Stimulated activated CD4-positive, alpha-beta T cell treated with anti-CD3 and anti-CD28 coated beads, Interleukin-15, amount 100 ng/mL, for 48 hours (primary cell): ENCODE measurements around the gene MAPK1.
"Not testable (repeated sequence)": the region's sequence is repeated elsewhere in the genome, so short reads cannot be mapped to it uniquely, and the experiment has no call there.

Source experiments
- DNase-seq, 2 donors: peaks; one replicate each; pipeline ENCODE4 v3.0.0-alpha.2; 2020; ENCODE audit warnings: low read depth in 2 of 2

MAPK1 gene

GRCh38 chr22:21755851-21756284 lies 111.6 kb downstream of the MAPK1 start:
- no peak for DNase-seq

GRCh38 chr22:21754523-21754922 lies 112.9 kb downstream of the MAPK1 start:
- DNase-seq, result no peak

GRCh38 chr22:21753374-21754111 lies 113.9 kb downstream of the MAPK1 start:
- DNase-seq, result no peak

- no peak for DNase-seq
Measured at GRCh38 chr22:21752276-21752675, 115.2 kb downstream of the MAPK1 start.

GRCh38 chr22:21745948-21746347 lies 121.5 kb downstream of the MAPK1 start:
- DNase-seq, result no peak

- not testable (repeated sequence) for DNase-seq
Measured at GRCh38 chr22:21744917-21745316, 122.5 kb downstream of the MAPK1 start.

- no peak for DNase-seq
Measured at GRCh38 chr22:21741790-21742189, 125.7 kb downstream of the MAPK1 start.

- no peak for DNase-seq
Measured at GRCh38 chr22:21741059-21741458, 126.4 kb downstream of the MAPK1 start.

- no peak for DNase-seq
Measured at GRCh38 chr22:21739828-21740377, 127.5 kb downstream of the MAPK1 start.

- DNase-seq, result no peak
Measured at GRCh38 chr22:21738966-21739365, 128.5 kb downstream of the MAPK1 start.

GRCh38 chr22:21738081-21738480 lies 129.4 kb downstream of the MAPK1 start:
- no peak for DNase-seq

GRCh38 chr22:21736948-21737347 lies 130.5 kb downstream of the MAPK1 start:
- no peak for DNase-seq

- DNase-seq, result no peak
Measured at GRCh38 chr22:21736084-21736642, 131.3 kb downstream of the MAPK1 start.

GRCh38 chr22:21735200-21736083 lies 132.0 kb downstream of the MAPK1 start, which contains the start of gene YPEL1:
Gene YPEL1 (minus strand): TSS chr22:21735794. CDS start chr22:21710744, 25,050 bp downstream.
- peak; percentile 87 to 92 for DNase-seq

GRCh38 chr22:21734540-21735199 lies 132.8 kb downstream of the MAPK1 start:
- DNase-seq, result no peak

- no peak for DNase-seq
Measured at GRCh38 chr22:21731503-21731902, 135.9 kb downstream of the MAPK1 start.

- DNase-seq, result no peak
Measured at GRCh38 chr22:21730535-21731308, 136.7 kb downstream of the MAPK1 start.

- not testable (repeated sequence) for DNase-seq
Measured at GRCh38 chr22:21729184-21729583, 138.3 kb downstream of the MAPK1 start.

GRCh38 chr22:21728270-21728669 lies 139.2 kb downstream of the MAPK1 start:
- DNase-seq, result no peak

GRCh38 chr22:21727768-21728167 lies 139.7 kb downstream of the MAPK1 start:
- DNase-seq, result no peak

- no peak for DNase-seq
Measured at GRCh38 chr22:21727159-21727558, 140.3 kb downstream of the MAPK1 start.
